ENCODE results near the gene MAPKAP1.
A peak's percentile ranks its signal among the peaks of the same experiment; 100 is the strongest.

MAPKAP1 gene

DNA sequence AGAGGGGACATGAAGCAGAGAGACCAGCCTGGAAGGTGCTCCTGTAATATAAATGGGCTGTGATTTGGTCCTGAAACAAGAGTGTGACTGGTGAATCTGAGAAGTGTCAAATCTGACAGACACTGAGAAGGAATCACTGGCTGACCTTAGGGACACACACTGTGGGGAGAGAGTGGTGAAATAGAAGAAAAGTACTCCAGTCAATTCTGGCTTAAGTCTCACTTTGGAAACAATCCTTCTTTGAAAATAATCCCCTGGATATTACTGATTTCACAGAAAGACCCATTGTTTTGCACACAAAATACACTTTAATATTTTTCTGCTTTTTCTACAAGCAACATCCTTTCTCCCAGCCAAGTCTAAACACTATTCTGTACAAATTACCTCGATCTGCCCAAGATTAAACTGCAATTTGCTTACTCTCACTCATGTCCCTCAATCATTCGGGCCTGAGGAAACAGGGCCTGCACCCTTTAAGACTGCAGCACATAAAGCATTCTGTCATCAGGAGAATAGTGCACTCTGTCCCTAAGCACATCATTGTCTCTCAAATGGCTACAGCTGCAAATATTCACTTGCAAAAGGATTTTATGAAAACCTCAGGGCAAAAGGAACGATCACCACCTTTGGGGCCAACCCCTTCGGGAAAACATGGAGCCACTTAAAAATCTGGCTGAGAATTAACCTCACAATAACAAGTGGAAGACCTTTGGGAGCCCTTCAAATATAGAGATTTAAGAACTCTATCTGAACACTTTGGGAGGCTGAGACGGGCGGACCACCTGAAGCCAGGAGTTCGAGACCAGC is 68.6 kb downstream of the MAPKAP1 start:
- no peak for DNase-seq

GRCh38 chr9:125637241-125637640 is 69.8 kb downstream of the MAPKAP1 start:
- DNase-seq = no peak

GRCh38 chr9:125635888-125636287 is 71.1 kb downstream of the MAPKAP1 start:
- DNase-seq = no peak

DNA sequence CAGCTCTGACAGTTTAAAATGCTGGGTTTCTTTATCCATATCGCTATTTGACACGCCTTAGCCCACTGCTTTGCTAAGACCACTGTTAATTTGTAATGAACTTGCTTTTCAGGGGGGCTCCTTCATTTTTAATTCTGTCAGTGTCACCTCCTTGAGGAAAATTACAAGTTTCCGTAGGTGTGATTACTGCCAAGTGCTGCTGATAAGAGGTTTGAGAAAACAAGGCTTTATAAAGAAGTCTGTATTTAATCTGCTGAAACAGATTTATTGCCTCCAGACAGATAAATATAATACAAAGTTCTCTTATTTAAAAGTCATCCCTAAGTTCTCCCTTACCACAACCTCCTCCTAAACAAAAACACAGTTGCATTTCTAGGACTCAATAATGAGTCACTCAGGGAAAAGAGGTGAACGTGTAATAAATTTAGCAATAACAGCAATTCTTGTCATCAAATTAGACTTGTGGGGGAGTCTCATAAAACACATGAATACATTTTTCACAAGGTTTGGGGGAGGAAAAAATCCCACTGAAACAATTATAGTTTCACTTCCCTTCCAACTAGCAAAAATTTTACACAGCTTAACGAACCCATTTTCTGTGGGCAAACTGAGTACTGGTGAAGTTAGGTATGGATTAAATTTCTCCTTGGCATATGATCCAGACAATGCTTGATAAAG is 72.8 kb downstream of the MAPKAP1 start:
- DNase-seq = no peak

DNA sequence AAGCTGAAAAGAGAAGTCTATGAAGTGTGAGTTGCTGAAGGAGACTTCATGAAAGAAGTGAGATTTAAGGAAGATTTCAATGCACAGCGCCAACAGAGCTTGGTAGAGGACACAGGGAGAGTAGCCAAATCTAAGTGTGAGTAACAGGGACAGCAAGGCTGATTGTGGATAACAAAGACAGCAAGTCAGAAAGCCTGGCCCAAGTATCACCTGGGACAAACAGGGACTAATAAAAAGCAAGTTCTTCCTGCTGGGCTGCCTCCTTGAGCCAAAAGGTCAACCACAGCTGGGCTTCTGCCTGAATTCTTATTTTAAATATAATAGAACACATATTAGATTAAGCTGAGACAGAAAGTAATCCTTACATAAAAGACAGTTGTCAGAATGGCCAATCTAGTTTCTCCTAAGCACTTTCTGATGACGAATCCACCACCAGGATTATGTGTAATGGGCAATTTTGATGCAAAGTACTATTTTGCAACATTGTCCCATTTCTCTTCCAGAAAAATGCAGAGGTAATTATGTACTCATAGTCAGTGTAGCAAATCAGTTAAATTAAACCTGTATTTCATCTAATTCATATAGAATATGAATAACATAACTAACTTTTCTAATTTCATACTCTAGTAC is 73.8 kb downstream of the MAPKAP1 start:
- DNase-seq = no peak

DNA sequence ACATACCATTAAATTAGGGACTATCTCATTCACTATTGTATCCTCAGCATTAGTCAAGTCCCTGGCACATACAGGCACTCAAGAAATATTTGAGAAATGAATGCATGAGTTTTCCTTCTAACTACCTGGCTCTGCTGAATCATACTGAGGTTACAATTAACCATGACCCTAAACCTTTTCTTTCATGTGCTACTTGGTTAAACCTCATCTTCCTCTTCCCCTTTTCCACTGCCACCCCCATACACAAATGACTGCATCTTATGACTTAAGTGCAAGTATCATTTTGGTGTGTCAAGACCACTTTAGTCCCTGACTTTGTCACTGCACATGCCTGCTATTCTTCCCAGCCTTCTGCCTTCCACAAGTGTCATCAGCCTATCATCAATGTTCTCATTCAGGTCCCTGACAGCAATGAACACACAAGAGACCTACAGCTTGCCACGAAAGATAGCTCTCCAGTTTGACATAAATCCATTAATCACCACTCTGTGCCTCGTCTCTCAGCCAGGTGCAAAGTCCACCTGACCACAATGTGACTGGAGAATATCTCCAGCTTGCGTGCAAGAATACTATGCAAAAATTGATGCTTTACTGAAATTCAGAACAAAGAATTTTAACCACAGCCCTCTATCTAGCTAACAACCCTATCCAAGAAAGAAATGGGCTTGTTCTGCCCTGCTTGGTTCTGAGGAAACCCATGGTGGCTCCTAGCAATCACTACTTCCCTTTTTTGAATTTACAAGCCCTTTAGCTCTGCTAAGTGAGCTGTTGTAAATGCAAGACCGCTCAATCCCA is 74.5 kb downstream of the MAPKAP1 start:
- no peak for DNase-seq

- peak in 1 of 2 experiments; percentile 20 for DNase-seq
Measured at GRCh38 chr9:125631391-125632085, 75.5 kb downstream of the MAPKAP1 start.

DNA sequence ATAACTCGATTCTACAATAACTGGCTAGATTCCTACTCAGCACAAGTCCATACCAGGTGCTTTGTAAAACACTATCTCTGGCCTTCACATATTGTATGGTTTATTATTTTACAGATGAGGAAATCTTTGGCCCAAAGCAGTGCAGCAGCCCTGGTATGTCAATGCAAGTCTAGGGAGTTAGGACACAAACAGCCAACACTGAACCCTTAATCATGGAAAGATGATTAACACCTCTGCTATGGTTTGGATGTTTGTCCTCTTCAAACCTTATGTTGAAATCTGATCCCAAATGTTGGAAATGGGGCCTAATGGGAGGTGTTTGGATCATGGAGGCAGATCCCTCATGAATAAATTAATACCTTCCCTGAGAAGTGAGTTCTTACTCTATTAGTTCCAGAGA is 76.6 kb downstream of the MAPKAP1 start:
- DNase-seq = no peak

DNA sequence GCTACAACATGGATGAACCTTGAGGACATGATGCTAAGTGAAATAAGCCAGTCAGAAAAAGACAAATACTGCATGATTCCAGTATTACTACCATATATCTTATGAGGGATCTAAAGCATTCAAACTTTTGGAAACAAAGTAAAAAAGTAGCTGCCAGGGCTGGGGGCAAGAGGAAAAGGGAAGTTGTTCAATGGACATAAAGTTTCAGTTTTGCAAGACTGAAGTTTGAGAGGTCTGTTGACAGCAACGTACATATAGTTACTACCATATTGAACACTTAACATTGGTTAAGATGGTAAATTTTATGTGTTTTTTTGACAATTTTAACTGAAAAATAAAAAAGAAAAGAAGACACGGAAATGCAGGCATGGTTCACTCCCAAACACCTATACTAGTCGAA is 77.6 kb downstream of the MAPKAP1 start:
- no peak for DNase-seq

DNA sequence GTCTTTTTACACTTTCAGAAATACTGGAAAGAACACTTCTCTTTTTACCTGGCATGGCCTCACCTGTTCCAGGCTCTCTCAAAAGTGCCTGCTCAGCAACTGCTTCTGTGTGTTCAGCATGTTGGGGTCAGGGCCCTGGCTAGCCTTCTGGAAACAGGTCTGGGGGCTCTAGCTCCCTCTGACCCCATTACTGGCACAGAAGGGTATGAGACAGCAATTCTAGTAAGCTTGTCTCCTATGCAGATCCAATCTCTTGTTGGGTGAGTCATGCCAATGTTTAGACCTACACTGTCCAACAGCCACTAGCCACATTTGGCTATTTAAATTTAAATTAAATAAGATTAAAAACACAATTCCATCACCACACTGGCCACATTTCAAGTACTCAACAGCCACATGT is 80.8 kb downstream of the MAPKAP1 start:
- no peak for DNase-seq

DNA sequence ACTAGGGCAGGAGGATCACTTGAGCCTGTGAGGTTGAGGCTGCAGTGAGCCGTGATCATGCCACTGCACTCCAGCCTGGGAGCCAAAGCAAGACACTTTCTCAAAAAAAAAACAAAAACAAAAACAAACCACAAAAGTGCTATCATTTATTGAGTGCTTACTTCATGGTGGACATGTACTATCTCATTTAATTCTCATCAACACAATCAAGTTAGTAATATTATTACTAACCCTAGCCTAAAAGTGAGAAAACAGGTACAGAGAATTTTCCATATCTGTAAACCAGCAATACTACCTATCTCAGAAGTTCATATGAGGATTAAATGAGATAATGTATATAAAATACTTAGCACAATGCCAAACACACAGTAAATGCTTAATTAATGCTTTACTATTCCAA is 85.8 kb downstream of the MAPKAP1 start:
- DNase-seq = no peak

- DNase-seq = no peak
Measured at GRCh38 chr9:125620216-125620615, 86.8 kb downstream of the MAPKAP1 start.

DNA sequence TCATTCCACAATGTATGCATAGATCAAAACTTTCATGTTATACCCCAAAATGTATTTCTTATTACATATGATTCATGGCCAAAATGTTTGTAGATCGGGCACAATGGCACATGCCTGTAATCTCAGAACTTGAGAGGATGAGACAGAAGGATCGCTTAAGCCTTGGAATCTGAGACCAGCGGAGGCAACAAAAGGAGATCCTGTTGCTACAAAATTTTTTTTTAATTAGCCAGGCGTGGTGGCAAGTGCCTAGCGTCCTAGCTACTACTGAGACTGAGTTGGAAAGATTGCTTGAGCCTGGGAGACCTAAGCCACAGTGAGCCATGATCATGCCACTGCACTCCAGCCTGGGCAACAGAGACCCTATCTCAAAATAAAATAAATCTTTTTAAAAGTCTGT is 89.9 kb downstream of the MAPKAP1 start:
- DNase-seq = no peak

DNA sequence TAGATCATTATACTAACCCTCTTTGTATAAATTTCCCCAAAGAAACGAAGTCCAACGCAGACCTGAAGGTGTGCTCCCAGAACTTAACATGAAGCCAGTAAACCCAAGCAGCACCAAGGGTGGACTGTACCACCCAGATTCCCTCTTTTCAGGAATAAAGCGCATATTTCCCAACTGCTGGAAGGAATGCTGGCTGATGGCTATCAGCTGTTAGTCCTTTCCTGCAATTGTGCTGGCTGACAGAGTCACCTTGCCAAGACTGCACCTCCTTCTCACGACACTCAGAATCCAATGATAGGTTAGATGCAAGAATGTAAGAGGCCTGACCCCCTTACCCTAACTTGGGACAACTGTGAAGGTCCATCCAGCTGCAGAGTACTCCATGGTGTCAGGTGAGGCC is 93.9 kb downstream of the MAPKAP1 start:
- DNase-seq = no peak

GRCh38 chr9:125612616-125613015 is 94.4 kb downstream of the MAPKAP1 start:
- DNase-seq = no peak

GRCh38 chr9:125611121-125611765 is 95.8 kb downstream of the MAPKAP1 start:
- no peak for DNase-seq

DNA sequence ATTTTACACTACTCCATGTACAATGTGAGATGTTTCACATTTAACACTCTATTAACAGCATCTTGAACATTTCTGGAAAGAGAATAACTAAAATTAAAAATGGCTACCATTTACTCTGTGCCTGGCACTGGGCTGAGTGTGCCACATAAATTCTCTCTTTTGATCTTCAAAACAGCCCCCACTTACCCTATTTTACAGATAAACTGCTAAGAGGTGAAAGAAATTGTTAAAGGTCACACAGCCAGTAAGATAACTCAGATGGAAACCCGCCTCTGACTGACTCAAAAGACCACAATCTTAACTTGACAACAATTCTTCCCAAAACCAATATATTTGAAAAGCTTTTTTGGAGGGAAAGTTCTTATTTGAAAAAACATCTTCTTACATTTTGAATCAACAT is 97.3 kb downstream of the MAPKAP1 start:
- DNase-seq = no peak

GRCh38 chr9:125608489-125609224 is 98.4 kb downstream of the MAPKAP1 start:
- DNase-seq = no peak

- DNase-seq = no peak
Measured at GRCh38 chr9:125604196-125604595, 102.8 kb downstream of the MAPKAP1 start.

DNA sequence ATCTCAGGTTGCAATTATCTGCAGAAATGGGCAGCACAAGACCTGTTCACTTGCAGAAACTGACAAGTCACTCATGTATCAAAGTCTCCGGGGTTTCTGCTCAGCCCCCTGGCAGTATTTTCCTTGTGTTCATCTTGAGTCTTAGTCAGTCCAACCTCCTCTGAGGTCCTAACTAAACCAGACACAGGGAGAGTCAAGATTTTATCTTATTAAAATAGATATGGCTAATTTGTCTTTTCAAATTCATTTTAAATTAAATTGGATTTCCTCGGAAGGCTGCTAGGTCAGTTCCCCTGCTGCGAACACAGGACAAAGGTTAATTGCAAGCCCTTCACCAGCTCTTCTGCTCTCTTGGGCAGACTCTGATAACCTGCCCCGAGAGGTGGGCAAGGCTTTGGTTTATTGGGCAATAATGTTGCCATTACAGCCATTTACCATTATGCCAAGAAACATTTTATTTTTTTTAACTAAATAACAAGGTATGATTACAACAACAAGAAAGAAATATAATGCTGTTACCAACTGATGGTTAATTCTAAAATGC is 103.5 kb downstream of the MAPKAP1 start:
- DNase-seq = no peak

- no peak for DNase-seq
Measured at GRCh38 chr9:125601961-125602360, 105.0 kb downstream of the MAPKAP1 start.
